H1 (cell line): ENCODE results near the gene FOXS1. TPM values are rescaled to one million over a fixed set of nuclear protein-coding genes. Genes with fewer than 3 reads are reported as not detected.

ENCODE experiments used
- CTCF ChIP-seq, 3 experiments: IDR thresholded peaks; 1 replicate in 2 of 3; 2 replicates in 1 of 3; pipeline versions ENCODE4 v1.5.1 to v1.6.1; 2011; ENCODE audit warnings: low read length in 3 of 3, mild to moderate bottlenecking in 3 of 3, inconsistent platforms in 2 of 3, low read depth in 1 of 3, moderate library complexity in 1 of 3; ENCODE audit not compliant: insufficient read depth in 1 of 3; ENCODE audit errors: control extremely low read depth in 1 of 3
- GTF2F1 ChIP-seq: IDR thresholded peaks from 2 replicates; pipeline ENCODE4 v1.6.1; 2012; ENCODE audit warnings: low read depth, low read length, improper control_type of control experiment, borderline replicate concordance
- NRF1 ChIP-seq: IDR thresholded peaks from 2 replicates; pipeline ENCODE4 v1.6.1; 2011; ENCODE audit warnings: mild to moderate bottlenecking, low read depth, low read length, improper control_type of control experiment
- POLR2A ChIP-seq, 2 experiments: IDR thresholded peaks; 1 replicate in 1 of 2; 2 replicates in 1 of 2; pipeline ENCODE4 v1.6.1; 2011; ENCODE audit warnings: low read depth in 2 of 2, low read length in 2 of 2, mild to moderate bottlenecking in 2 of 2; ENCODE audit errors: control extremely low read depth in 1 of 2
- polyA plus RNA-seq, 7 experiments: library from polyadenylated mRNA; depleted of rRNA in 3 of 7; stranded (reverse) in 5 of 7; unstranded in 2 of 7; fragments of >200 nt in 5 of 7; fragments of 200-250 nt in 2 of 7; gene quantifications; 1 replicate in 5 of 7; 2 replicates in 1 of 7; 4 replicates in 1 of 7; pipeline versions ENCODE4 v1.2.1 to v1.2.3, GENCODE V29; 2011 to 2013; ENCODE audit warnings: missing spikeins in 2 of 7, mixed read lengths in 2 of 7
- total RNA-seq: library from RNA; stranded (reverse); fragmentation: NEBNext Ultra II Directional; extraction: Animal tissue kit (Norgen Biotek cat#: 25700); gene quantifications from 2 replicates; pipeline ENCODE4 v1.2.1, GENCODE V29; 2021
- TF ChIP-seq, protein P1 (sequence below): fragments of 300-600 bp; sonication (generic); IDR thresholded peaks from 2 replicates; pipeline ENCODE4 v1.7.1; 2012; ENCODE audit warnings: low read length, moderate library complexity, mild to moderate bottlenecking, inconsistent platforms; ENCODE audit not compliant: insufficient replicate concordance

Gene FOXS1
- total and polyA plus RNA-seq, 2 of the 8 experiments (the other 6 are each of a cell fraction or from before 2014, with no cell fraction given) = 0.45 TPM; not detected in 1

GRCh38 chr20:31831771-31832306, 13.6 kb downstream of the FOXS1 start (continued):
- TF ChIP-seq CTCF (IDR thresholded peaks at IDR 0.05; ENCODE audit: control extremely low read depth in 1 of 3, insufficient read depth in 1 of 3, low read depth in 1 of 3, low read length in 3 of 3) = no peak
- TF ChIP-seq NRF1 = no peak
- TF ChIP-seq GTF2F1 = no peak
- TF ChIP-seq, protein P1, sequence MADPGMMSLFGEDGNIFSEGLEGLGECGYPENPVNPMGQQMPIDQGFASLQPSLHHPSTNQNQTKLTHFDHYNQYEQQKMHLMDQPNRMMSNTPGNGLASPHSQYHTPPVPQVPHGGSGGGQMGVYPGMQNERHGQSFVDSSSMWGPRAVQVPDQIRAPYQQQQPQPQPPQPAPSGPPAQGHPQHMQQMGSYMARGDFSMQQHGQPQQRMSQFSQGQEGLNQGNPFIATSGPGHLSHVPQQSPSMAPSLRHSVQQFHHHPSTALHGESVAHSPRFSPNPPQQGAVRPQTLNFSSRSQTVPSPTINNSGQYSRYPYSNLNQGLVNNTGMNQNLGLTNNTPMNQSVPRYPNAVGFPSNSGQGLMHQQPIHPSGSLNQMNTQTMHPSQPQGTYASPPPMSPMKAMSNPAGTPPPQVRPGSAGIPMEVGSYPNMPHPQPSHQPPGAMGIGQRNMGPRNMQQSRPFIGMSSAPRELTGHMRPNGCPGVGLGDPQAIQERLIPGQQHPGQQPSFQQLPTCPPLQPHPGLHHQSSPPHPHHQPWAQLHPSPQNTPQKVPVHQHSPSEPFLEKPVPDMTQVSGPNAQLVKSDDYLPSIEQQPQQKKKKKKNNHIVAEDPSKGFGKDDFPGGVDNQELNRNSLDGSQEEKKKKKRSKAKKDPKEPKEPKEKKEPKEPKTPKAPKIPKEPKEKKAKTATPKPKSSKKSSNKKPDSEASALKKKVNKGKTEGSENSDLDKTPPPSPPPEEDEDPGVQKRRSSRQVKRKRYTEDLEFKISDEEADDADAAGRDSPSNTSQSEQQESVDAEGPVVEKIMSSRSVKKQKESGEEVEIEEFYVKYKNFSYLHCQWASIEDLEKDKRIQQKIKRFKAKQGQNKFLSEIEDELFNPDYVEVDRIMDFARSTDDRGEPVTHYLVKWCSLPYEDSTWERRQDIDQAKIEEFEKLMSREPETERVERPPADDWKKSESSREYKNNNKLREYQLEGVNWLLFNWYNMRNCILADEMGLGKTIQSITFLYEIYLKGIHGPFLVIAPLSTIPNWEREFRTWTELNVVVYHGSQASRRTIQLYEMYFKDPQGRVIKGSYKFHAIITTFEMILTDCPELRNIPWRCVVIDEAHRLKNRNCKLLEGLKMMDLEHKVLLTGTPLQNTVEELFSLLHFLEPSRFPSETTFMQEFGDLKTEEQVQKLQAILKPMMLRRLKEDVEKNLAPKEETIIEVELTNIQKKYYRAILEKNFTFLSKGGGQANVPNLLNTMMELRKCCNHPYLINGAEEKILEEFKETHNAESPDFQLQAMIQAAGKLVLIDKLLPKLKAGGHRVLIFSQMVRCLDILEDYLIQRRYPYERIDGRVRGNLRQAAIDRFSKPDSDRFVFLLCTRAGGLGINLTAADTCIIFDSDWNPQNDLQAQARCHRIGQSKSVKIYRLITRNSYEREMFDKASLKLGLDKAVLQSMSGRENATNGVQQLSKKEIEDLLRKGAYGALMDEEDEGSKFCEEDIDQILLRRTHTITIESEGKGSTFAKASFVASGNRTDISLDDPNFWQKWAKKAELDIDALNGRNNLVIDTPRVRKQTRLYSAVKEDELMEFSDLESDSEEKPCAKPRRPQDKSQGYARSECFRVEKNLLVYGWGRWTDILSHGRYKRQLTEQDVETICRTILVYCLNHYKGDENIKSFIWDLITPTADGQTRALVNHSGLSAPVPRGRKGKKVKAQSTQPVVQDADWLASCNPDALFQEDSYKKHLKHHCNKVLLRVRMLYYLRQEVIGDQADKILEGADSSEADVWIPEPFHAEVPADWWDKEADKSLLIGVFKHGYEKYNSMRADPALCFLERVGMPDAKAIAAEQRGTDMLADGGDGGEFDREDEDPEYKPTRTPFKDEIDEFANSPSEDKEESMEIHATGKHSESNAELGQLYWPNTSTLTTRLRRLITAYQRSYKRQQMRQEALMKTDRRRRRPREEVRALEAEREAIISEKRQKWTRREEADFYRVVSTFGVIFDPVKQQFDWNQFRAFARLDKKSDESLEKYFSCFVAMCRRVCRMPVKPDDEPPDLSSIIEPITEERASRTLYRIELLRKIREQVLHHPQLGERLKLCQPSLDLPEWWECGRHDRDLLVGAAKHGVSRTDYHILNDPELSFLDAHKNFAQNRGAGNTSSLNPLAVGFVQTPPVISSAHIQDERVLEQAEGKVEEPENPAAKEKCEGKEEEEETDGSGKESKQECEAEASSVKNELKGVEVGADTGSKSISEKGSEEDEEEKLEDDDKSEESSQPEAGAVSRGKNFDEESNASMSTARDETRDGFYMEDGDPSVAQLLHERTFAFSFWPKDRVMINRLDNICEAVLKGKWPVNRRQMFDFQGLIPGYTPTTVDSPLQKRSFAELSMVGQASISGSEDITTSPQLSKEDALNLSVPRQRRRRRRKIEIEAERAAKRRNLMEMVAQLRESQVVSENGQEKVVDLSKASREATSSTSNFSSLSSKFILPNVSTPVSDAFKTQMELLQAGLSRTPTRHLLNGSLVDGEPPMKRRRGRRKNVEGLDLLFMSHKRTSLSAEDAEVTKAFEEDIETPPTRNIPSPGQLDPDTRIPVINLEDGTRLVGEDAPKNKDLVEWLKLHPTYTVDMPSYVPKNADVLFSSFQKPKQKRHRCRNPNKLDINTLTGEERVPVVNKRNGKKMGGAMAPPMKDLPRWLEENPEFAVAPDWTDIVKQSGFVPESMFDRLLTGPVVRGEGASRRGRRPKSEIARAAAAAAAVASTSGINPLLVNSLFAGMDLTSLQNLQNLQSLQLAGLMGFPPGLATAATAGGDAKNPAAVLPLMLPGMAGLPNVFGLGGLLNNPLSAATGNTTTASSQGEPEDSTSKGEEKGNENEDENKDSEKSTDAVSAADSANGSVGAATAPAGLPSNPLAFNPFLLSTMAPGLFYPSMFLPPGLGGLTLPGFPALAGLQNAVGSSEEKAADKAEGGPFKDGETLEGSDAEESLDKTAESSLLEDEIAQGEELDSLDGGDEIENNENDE = no peak
- TF ChIP-seq POLR2A (IDR thresholded peaks at IDR 0.05; ENCODE audit: control extremely low read depth in 1 of 2, low read depth in 2 of 2, low read length in 2 of 2) = no peak
